ENCODE measurements around the gene OGN. TPM values are rescaled to one million over a fixed set of nuclear protein-coding genes. Genes with fewer than 3 reads are reported as not detected.

OGN gene
- polyA plus RNA-seq, 3 donors from 2014 or later = 0.13 TPM; not detected in 2

DNA sequence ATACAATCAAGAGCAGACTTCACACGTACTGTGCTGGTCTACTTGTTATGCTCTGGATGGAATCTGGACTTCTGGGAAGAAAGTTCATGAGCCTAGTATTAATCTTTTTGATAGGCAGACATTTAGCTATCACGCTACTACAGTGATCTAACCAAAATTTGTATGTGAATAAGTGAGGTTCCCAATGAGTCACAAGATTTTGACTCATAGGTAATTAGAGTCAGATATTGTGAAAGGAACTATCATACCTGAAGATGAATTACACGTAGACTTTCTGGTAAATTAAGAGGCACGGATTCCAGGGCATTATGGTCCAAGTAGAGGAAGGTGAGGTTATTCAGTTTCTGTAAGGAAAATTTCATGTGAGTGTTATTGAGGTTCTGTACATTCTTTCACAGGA, 18.4 kb downstream of the OGN start:
- no peak overlapping the region for H3K4me3 Mint-ChIP-seq
- H3K36me3 Mint-ChIP-seq = peaks cover 0 to 3% (median 0%) of the 10 kb centered on the region in 3 donors
- H3K9me3 Mint-ChIP-seq = no peaks in the 10 kb centered on the region
- H3K4me1 Mint-ChIP-seq = peaks cover 10 to 12% of the 10 kb centered on the region in 2 donors
- DNase-seq = no peak
- no peak overlapping the region for H3K27ac Mint-ChIP-seq
- H3K27me3 Mint-ChIP-seq (ENCODE audit: low read depth in 3 of 3) = no peaks in the 10 kb centered on the region

GRCh38 chr9:92385477-92385876, 18.9 kb downstream of the OGN start:
- Mint-ChIP-seq H3K27me3 (ENCODE audit: low read depth in 3 of 3) (no peaks in the 10 kb centered on the region), H3K4me3 (no peak overlapping the region), H3K9me3 (no peaks in the 10 kb centered on the region), H3K4me1 (peaks cover 10 to 12% of the 10 kb centered on the region in 2 donors), H3K36me3 (peaks cover 0 to 3% (median 0%) of the 10 kb centered on the region in 3 donors), H3K27ac (no peak overlapping the region)
- DNase-seq = no peak

DNA sequence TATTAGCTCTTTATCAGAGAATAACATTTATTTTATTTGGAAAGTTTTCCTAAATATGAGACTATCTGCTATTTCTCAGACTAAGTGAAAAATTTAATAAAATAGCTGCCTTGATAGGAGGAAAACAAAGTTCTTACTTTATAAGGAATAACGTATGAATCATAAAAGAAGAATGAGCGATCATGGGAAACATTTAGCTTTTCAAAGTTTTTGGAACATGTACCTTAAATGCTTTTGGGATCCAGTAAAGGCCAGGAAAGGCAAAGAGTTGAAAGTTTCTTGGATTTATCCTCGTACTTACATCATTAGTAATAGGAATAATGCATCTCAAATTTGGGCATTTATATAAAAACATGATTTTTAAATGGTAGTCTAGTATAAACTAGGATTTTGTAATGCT, 19.4 kb downstream of the OGN start:
- Mint-ChIP-seq H3K27ac (no peak overlapping the region), H3K4me3 (no peak overlapping the region), H3K36me3 (peaks cover 0 to 3% (median 0%) of the 10 kb centered on the region in 3 donors), H3K9me3 (no peaks in the 10 kb centered on the region), H3K4me1 (peaks cover 10 to 12% of the 10 kb centered on the region in 2 donors), H3K27me3 (ENCODE audit: low read depth in 3 of 3) (no peaks in the 10 kb centered on the region)
- DNase-seq = no peak

GRCh38 chr9:92384375-92384774, 20.0 kb downstream of the OGN start:
- Mint-ChIP-seq H3K27ac (no peak overlapping the region), H3K36me3 (peaks cover 0 to 3% (median 0%) of the 10 kb centered on the region in 3 donors), H3K4me3 (no peak overlapping the region), H3K9me3 (no peaks in the 10 kb centered on the region), H3K27me3 (ENCODE audit: low read depth in 3 of 3) (no peaks in the 10 kb centered on the region), H3K4me1 (peaks cover 11 to 18% of the 10 kb centered on the region in 2 donors)
- DNase-seq = no peak

DNA sequence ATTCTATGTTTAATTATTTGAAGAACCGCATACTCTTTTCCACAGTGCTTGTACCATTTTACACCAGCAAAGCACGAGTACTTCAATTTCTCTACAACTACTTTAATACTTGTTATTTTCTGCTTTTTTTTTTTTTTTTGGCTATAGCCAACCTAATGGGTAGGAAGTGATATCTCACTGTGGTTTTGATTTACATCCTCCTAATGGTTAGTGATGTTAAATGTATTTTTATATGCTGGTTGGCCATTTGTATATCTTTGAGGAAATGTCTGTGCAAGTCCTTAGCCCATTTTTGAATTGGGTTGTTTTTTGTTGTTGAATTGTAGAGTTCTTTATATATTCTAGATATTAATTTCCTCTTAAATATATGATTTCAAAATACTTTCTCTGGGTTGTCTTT, 22.6 kb downstream of the OGN start:
- Mint-ChIP-seq H3K4me3 (peak overlapping the region in 2 of 5 donors; percentile 6 to 28), H3K4me1 (peaks cover 32 to 39% of the 10 kb centered on the region in 2 donors), H3K27ac (peak overlapping the region in 1 of 6 donors; percentile 29), H3K36me3 (peaks cover 0 to 3% (median 0%) of the 10 kb centered on the region in 3 donors), H3K27me3 (ENCODE audit: low read depth in 3 of 3) (peaks cover 0 to 1% (median 0%) of the 10 kb centered on the region in 3 donors), H3K9me3 (peaks cover 0 to 2% (median 0%) of the 10 kb centered on the region in 6 donors)
- no peak for DNase-seq

DNA sequence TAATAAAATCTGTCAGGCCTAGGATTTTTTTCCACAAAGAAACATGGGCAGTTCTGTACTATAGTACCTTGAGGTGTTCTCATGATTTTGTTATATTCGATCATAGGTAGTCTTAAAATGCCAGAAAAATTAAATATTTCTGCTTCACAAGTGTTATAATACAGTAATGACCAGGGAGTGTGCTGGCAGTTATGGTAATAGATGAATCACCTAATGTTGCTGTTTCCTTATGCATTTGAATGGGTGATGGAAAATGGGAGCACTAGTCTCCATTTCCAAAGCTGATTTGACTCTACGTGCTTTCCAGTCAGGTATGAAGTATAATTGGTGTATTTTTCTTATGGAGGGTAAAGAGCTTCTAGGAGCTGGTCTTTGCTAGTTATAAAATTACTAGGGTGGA, 23.8 kb downstream of the OGN start:
- Mint-ChIP-seq H3K9me3 (peaks cover 0 to 7% (median 3%) of the 10 kb centered on the region in 6 donors), H3K27me3 (ENCODE audit: low read depth in 3 of 3) (peaks cover 0 to 1% (median 0%) of the 10 kb centered on the region in 3 donors), H3K4me1 (peaks cover 36 to 39% of the 10 kb centered on the region in 2 donors), H3K27ac (peak overlapping the region in 1 of 6 donors; percentile 3), H3K36me3 (peaks cover 6 to 8% (median 6%) of the 10 kb centered on the region in 3 donors), H3K4me3 (no peak overlapping the region)
- DNase-seq = no peak

- Mint-ChIP-seq H3K27me3 (ENCODE audit: low read depth in 3 of 3) (peaks cover 0 to 1% (median 0%) of the 10 kb centered on the region in 3 donors), H3K36me3 (peaks cover 13 to 20% (median 17%) of the 10 kb centered on the region in 3 donors), H3K27ac (peak overlapping the region in 2 of 6 donors; percentile 78 to 82), H3K9me3 (peaks cover 0 to 22% (median 10%) of the 10 kb centered on the region in 6 donors), H3K4me3 (no peak overlapping the region), H3K4me1 (peaks cover 36 to 39% of the 10 kb centered on the region in 2 donors)
- peak in 1 of 3 donors; percentile 4 for DNase-seq
Observed at GRCh38 chr9:92378865-92379560, 25.4 kb downstream of the OGN start.

DNA sequence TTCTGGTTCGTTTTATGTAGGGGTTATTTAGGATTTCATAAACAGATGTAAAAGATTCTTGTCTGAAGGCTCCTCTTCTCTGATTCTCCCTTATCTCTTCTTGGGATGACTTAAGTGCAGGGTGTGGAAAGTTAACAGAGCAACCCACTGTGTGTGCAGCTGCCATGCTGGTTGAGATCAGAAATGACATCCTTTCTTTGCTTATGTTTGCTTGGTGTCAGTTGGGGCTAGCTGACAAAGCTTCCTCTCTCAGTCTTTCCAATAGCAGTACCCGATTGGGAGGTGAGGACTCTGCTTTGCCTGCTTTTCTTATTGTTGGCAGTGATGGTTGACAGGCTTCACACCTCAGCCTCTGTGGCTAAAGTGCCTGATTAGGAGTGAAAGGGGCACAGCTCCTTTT, 26.5 kb downstream of the OGN start:
- H3K9me3 Mint-ChIP-seq = peaks cover 3 to 32% (median 11%) of the 10 kb centered on the region in 6 donors
- peak overlapping the region in 5 of 6 donors; percentile 23 to 82 (median 53) for H3K27ac Mint-ChIP-seq
- DNase-seq = peak; percentile 0 to 7 (median 4)
- peaks cover 0 to 1% (median 0%) of the 10 kb centered on the region in 3 donors for H3K27me3 Mint-ChIP-seq (ENCODE audit: low read depth in 3 of 3)
- peaks cover 34 to 39% of the 10 kb centered on the region in 2 donors for H3K4me1 Mint-ChIP-seq
- H3K36me3 Mint-ChIP-seq = peaks cover 17 to 24% (median 18%) of the 10 kb centered on the region in 3 donors
- peak overlapping the region in 3 of 5 donors; percentile 2 to 42 (median 28) for H3K4me3 Mint-ChIP-seq

DNA sequence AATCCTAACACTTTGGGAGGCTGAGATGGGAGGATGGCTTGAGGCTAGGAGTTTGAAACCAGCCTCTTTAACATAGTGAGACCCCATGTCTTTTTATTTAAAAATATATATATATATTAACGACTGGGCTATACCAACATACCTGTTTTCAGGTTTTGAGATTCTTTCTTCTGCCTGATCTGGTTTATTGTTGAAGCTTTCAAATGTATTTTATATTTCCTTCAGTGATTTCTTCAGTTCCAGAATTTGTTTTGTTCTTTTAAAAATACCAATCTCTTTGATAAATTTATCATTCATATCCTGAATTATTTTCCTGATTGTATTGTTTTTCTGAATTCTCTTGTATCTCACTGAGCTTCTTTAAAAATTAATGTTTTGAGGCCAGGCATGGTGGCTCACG, 31.2 kb downstream of the OGN start:
- Mint-ChIP-seq H3K27me3 (ENCODE audit: low read depth in 3 of 3) (peaks cover 0 to 3% (median 0%) of the 10 kb centered on the region in 3 donors), H3K27ac (no peak overlapping the region), H3K4me3 (no peak overlapping the region), H3K4me1 (peaks cover 10 to 12% of the 10 kb centered on the region in 2 donors), H3K36me3 (peaks cover 25 to 31% (median 26%) of the 10 kb centered on the region in 3 donors), H3K9me3 (peaks cover 12 to 39% (median 16%) of the 10 kb centered on the region in 6 donors)
- DNase-seq = no peak

GRCh38 chr9:92369075-92369474, 35.3 kb downstream of the OGN start:
- H3K4me3 Mint-ChIP-seq = no peak overlapping the region
- no peak overlapping the region for H3K27ac Mint-ChIP-seq
- peaks cover 0 to 2% (median 0%) of the 10 kb centered on the region in 3 donors for H3K27me3 Mint-ChIP-seq (ENCODE audit: low read depth in 3 of 3)
- no peak for DNase-seq
- H3K9me3 Mint-ChIP-seq = peaks cover 5 to 19% (median 11%) of the 10 kb centered on the region in 6 donors
- peaks cover 9 to 21% (median 12%) of the 10 kb centered on the region in 3 donors for H3K36me3 Mint-ChIP-seq
- no peaks in the 10 kb centered on the region for H3K4me1 Mint-ChIP-seq

DNA sequence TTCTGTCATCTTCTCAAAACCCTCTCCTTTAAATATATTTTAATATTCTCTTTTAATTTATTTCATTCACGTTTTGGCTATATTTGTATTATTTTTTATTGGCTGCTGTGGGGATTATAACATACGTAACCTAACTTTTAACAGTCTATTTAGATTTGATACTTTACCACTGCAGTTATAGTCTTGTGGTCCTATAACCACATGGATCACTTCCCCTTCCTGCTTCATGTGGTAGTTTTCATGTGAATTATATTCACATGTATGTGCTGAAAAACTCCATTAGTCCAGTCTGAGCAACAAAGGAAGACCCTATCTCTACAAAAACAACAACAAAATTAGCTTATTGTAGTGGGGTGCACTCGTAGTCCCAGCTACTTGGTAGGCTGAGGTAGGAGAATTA, 44.3 kb downstream of the OGN start:
- no peak for DNase-seq
- Mint-ChIP-seq H3K4me3 (no peak overlapping the region), H3K9me3 (peaks cover 6 to 24% (median 10%) of the 10 kb centered on the region in 6 donors), H3K27ac (no peak overlapping the region), H3K36me3 (peaks cover 17 to 18% (median 18%) of the 10 kb centered on the region in 3 donors), H3K27me3 (ENCODE audit: low read depth in 3 of 3) (peaks cover 0 to 2% (median 1%) of the 10 kb centered on the region in 3 donors), H3K4me1 (peaks cover 1 to 8% of the 10 kb centered on the region in 2 donors)

DNA sequence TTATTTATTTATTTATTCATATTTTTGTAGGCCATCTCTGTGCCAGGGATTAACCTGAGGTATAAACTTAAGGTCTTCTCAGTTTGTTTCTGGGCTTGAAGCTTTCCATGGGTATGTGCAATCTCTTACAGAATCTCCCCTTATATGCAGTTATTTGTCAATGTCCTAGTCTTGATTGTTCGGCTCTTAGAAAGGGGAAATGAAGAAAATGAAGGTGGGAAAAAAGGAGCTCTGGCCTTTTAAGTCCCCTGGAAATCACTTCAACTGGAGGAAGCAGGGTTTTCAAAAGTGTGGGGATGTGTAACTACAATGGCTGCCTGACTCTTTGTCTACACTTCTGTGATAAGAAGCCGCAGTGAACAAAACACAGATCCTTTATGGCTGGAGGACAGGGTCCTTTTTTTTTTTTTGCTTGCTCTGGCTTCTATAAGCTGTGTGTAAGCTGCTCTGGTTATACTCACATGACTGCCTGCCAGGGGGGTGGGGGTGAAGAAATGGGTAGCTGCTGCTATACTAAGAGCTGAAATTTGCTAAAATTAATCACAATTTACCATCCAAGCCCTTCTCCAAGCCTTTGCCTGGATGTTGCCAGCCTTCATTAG, 44.9 kb downstream of the OGN start:
- H3K27me3 Mint-ChIP-seq (ENCODE audit: low read depth in 3 of 3) = peaks cover 0 to 2% (median 1%) of the 10 kb centered on the region in 3 donors
- peaks cover 13 to 21% (median 18%) of the 10 kb centered on the region in 3 donors for H3K36me3 Mint-ChIP-seq
- peaks cover 1 to 8% of the 10 kb centered on the region in 2 donors for H3K4me1 Mint-ChIP-seq
- H3K9me3 Mint-ChIP-seq = peaks cover 6 to 30% (median 11%) of the 10 kb centered on the region in 6 donors
- no peak for DNase-seq
- H3K27ac Mint-ChIP-seq = no peak overlapping the region
- no peak overlapping the region for H3K4me3 Mint-ChIP-seq

- Mint-ChIP-seq H3K36me3 (peaks cover 13 to 27% (median 14%) of the 10 kb centered on the region in 3 donors), H3K9me3 (peaks cover 4 to 22% (median 9%) of the 10 kb centered on the region in 6 donors), H3K27me3 (ENCODE audit: low read depth in 3 of 3) (no peaks in the 10 kb centered on the region), H3K4me3 (peak overlapping the region in 2 of 5 donors; percentile 14 to 26), H3K27ac (peak overlapping the region in 5 of 6 donors; percentile 2 to 27 (median 18)), H3K4me1 (peaks cover 27 to 34% of the 10 kb centered on the region in 2 donors)
- DNase-seq = no peak
Observed at GRCh38 chr9:92353051-92353450, 51.3 kb downstream of the OGN start.

DNA sequence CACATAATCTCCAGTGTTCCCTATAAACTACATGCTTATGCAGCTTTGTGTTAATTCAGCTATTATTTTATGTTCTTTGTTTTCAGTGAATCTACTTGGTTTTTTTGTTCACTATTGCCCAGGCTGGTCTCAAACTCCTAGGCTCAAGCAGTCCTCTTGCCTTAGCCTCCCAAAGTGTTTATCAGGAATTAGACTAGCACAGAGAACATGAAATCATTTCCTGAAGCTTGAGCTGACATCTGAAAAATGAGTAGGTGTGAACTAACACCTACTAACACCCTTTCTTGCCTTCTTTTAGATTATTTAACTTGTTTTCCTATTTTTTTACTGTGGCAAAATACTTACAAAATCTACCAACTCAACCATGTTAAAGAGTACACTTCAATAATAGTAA, 53.6 kb downstream of the OGN start:
- H3K4me3 Mint-ChIP-seq = peak overlapping the region in 1 of 5 donors; percentile 7
- DNase-seq = no peak
- no peaks in the 10 kb centered on the region for H3K27me3 Mint-ChIP-seq (ENCODE audit: low read depth in 3 of 3)
- peak overlapping the region; percentile 45 to 86 (median 56) for H3K27ac Mint-ChIP-seq
- peaks cover 0 to 11% (median 3%) of the 10 kb centered on the region in 6 donors for H3K9me3 Mint-ChIP-seq
- H3K4me1 Mint-ChIP-seq = peaks cover 27 to 34% of the 10 kb centered on the region in 2 donors
- H3K36me3 Mint-ChIP-seq = peaks cover 3 to 10% (median 8%) of the 10 kb centered on the region in 3 donors

All from immature natural killer cell (primary cell).